Stimulated activated CD8-positive, alpha-beta memory T cell treated with anti-CD3 and anti-CD28 coated beads, Interleukin-12 subunit alpha, Interleukin-12 subunit beta, amount 100 ng/mL, for 4 hours (primary cell): Measurements from ENCODE around the gene SIPA1.
A peak's percentile ranks its signal among the peaks of the same experiment; 100 is the strongest.
"Not testable (repeated sequence)": the region's sequence is repeated elsewhere in the genome, so short reads cannot be mapped to it uniquely, and the experiment has no call there.

ENCODE experiments used
- DNase-seq: peaks from one replicate; pipeline ENCODE4 v3.0.0-alpha.2; 2020; ENCODE audit warnings: low read depth

The SIPA1 gene

DNA sequence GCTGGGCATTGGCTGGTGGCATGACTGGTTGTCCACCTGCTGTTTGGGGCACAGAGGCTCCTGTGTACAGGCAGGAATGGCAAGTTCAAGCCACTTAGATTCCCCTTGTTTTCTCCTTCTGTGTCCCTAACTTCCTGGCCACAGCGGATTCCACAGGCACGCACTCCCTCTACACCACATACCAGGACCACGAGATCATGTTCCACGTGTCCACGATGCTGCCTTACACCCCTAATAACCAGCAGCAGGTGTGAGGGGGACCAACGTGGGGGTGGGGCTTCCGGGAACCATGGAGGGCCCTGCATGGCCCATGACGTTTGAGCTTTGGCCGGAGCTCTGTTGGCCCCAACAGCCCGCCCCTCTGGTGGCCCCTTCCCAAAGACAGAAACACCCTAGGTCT is 7.8 kb downstream of the SIPA1 start:
- no peak for DNase-seq

- DNase-seq: no peak
These were observed 8.5 kb downstream of the SIPA1 start for GRCh38 chr11:65646288-65646957.

- DNase-seq: no peak
These were observed 9.2 kb downstream of the SIPA1 start for GRCh38 chr11:65646958-65647701.

- no peak for DNase-seq
These were observed 11.1 kb downstream of the SIPA1 start for GRCh38 chr11:65648997-65649493.

DNA sequence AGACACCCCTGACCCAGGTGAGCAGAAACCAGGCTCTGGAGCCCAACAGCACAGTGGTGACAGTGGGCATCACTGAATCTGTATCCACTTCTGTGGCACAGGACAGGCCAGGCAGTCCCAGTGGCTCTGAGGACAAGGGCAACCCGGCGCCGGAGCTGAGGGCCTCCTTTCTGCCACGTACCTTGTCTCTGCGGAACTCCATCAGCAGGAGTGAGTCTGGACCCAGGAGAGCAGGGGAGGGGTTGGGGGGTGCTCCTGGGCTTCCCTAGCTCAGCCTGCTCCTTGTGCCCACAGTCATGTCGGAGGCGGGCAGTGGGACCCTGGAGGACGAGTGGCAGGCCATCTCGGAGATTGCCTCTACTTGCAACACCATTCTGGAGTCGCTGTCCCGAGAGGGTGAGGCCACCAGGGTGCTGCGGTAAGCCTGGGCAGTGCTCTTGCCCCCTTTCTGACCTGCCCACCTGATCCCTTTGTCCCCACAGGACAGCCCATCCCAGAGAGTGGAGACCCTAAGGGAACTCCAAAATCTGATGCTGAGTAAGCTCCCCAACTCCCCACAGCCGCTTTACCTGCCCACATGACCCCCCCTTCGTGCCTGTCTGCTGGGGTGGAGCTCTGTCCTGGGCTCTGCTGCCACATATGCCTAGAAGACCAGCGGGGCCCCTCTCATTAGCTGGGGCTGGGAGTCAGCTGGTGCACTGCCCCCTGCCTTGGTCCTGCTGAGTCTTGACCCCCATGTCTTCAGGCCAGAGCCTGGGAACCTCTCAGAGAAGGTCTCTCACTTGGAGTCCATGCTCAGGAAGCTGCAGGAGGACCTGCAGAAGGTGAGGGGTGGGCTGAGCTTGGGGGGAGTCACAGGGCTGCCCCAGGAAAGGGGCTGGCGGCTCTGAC is 12.0 kb downstream of the SIPA1 start:
- DNase-seq: no peak

DNA sequence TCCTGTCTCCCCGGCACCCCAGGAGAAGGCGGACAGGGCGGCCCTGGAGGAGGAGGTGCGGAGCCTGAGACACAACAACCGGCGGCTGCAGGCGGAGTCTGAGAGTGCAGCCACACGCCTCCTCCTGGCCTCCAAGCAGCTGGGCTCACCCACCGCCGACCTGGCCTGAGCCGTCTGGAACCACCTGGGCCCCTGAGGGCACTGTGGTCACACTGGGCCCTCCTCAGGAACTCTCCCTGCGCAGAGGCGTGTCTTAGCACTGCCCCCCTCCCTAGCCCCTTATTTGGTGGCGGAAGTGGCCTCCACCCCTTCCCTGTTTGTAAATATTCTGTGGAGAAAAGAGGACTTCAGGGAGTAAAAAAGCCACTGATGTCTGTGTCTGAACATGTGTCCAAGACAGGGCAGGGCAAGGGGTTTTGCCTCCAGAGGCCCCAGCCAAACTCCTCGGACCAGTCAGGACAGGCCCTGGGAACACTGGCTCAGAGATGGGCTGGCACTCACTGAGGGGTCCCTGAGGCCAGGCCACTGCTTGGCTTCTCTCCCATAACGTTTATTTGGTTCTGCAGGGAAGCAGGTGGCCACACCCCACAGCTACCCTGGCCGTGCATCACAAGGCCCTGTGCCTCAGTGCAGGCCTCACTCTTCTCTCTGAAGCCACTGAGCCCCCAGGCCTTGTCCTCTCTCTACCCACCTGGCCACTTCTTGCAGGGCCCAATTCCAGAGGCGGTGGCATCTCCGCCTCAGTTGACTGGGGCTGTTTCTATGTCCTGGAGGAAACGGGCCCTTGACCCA is 12.8 kb downstream of the SIPA1 start:
- no peak for DNase-seq

GRCh38 chr11:65651339-65651588 is 13.4 kb downstream of the SIPA1 start:
- no peak for DNase-seq

DNA sequence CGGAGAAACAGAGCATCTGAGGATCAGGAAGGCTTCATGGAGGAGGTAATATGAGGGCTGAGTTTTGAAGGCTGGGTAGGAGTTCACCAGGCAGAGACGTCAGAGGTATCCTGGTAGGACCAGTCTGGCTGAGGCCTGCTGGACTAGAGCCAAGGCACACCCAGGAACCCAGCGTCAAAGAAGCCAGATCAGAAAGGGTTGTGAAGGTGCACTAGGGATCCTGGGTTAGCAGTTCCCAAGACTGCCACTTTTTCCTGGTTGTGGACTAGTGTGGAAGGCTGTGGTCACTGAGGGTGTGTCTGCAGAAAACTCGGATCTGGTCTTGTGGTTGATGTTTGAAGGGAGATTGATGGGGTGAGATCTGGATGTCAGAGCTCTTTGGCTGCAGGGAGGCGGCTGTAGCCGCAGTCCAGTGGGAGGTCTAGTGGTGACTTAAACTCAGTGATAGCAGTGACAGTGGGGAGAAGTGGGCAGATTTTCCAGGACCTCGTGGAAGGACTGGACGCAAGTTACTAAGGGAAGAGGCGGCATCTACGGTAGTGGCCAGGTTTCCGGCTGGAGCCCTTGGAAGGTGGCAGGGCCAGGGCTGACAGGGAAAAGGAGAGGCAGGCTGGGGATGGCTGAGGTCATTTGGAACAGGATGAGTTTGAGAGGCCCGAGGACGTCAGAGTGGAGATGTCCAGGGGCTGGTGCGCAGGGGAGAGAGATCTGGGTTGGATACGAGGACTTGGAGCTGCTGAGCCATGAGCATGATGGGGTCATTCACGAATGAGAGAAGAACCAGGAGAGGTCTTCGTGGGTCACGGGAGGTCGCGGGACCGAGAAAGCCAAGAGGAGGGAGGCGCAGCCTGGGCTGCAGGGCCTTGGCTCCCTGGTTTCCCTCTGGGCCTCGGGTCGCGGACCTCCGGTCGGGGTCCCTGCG is 13.9 kb downstream of the SIPA1 start:
- no peak for DNase-seq

GRCh38 chr11:65652511-65653228 is 14.8 kb downstream of the SIPA1 start:
- DNase-seq: peak; percentile 98

DNA sequence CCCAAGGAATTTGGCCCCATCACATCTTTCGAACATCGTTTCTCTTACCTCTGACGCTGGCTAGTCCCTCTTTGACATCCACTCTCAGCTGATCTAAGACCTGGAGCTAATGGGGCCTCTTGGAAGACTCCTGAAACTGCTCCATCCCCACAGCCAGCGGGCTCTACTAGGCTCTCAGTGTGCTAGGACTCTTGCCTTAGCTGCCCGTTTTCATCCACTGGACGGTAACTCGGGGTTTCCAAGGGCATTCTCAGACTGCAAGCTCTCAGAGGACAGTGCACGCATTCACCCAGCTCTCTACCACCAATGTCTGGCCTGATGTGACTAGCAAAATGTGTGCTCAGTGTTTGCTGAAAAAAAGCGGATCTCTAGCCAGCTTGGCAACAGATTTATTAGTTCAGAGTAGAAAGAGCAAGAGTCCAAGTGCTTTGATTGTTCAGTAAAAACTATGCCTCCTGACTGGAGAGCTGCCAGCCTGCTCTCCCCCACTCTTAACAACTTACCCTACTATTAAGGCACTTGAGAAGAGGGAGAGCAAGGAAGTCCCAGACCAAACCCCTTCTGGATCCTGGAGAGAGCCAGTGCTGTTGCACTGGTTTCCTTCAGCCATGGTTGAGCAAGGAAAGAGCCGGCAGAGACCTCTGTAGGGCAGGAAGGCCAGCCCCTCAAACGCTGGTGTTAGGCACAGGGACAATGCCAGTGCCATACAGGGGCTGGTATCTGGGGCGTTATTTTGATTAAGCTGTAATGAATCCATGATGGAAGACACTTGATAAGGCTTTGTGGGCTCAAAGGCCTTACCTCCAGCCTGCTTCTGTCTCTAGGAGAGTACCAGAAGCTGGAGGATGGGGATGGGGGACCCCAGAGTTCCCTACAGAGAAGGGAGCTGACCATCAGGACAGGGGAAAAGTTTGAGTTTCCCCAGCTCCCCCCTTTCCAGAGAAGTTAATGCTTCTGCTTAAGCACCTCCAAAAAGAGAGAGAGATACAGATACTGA is 15.6 kb downstream of the SIPA1 start:
- DNase-seq: no peak

DNA sequence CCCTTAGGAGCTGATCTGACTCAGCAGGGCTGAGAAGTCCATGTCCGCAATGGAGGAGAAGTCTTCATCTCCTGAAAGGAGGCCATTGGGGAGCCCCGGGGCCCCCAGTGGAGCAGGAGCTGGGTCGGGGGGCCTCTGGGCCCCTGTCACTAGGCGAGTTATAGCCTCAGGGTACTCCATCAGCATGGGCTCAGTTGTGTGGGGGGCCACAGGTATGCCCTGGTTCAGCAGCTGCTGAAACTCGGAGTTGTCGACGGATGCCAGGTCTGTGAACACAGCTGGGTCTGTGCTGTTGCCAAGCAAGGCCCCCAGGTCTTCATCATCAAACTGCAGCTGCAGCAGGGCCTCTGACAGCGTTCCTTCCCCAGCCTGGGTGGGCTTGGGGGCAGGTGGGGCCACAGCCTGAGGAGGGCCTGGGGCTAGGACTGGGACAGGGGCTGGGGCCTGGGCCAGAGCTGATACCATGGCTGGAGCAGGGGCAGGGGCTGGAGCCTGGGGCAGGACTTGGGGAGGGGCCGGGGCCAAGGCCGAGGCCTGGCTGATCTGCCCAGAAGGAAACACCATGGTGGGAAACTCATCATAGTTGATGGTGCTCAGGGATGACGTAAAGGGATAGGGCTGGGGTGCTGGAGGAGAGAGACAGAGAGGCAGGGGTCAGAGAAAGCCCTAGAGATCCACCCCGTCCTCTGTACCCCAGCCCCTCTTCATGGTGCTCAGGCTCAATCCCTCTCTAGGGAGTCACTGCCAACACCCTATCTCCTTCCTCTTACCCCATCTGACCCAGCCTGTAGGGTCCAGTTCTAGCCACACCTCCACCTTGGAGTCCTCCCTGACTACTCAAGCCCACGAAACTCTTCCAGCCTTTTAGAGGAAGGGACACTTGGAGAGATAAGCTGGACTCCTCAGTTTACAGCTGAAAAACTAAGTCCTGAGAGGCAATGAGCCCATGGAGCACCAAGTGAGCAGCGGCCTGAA is 16.8 kb downstream of the SIPA1 start:
- DNase-seq: no peak

DNA sequence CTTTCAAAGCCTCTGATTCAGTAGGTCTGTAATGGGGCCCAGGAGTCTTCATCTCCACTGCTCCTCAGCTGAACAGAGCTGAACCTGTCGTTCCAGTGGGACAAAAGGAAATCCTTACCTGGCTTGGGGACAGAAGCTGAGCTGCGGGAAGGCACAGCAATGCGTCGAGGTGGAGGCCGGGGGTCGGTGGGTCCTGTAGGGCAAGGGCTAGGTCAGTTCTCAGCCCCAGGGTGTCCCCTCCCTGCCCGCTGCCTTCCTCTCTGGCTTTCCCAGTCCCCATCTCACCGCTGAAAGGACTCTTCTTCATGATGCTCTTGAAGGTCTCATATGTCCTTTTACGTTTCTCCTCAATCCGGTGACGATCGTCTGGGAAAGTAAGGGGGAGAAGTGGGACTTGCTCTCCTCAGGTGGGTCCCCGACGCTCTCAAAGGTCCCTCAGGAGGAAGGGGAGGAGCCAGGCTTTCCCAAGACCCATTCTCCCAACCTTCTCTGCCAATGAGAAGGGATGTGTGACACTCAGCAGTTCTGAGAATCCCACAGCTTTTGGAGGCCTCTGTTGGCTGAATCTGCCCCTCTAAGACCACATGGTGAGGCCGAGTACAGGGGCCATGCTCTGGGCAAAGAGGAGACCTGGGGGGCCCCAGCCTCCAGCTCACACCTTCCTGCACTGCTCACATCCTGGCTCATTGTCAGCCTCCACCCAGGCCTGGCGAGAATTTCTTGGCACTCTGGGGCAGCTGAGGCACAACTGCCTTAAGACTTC is 17.9 kb downstream of the SIPA1 start:
- DNase-seq: no peak

GRCh38 chr11:65657426-65657825 is 19.5 kb downstream of the SIPA1 start:
- DNase-seq: no peak

DNA sequence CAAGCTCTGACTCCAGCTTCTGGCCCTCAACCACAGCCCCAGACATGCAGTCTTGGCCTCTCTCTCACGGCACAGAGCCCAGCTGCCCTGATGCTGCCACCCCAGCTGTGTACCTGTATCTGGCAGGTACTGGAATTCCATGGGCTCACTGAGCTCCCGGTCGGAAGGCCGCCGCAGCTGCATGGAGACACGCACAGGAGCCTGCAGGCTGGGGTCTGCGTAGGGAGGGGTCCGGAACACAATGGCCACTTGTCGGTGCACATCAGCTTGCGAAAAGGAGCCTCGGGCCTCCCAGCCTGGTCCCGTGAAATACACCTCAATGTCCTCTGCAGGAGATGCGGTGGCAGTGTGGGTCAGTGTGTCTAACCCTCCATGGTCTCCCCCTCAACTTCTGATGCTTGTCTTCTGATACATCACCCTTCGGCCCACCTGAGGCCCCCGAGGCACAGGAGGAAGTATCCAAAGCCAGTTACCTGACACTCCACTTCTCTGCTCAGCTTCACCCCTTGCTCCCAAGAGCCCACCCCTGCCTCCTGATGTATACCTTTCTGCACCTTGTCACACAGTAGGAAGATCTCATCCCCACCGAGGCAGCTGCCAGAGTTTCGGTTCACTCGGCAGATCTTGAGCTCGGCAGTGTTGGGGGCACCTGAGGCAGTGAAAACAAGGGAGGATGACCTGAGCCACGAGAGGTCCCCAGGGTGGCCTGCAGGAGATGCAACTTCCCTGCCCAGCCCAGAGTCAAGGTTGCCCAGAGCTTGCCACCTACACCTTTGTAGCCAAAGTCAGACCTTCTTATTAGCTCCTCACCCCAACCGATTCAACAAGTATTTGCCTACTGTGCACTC is 20.5 kb downstream of the SIPA1 start:
- no peak for DNase-seq

DNA sequence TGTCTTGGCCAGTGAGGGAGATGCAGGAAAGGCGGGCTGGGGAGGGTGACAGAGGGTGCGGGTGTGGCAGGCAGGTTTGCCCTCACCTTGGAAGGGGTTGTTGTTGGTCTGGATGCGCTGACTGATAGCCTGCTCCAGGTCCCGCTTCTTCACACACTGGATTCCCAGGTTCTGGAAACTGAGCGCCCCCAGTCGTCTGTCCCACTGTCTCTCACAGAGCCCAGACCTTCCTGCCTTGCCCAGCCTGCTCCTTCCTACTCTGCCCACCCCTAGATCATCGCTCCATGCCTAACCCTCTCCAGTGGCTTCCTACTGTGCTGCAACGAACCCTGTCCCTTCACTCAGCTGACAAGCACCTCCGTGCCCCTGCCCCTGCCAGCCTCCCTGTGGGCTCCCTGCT is 22.1 kb downstream of the SIPA1 start:
- no peak for DNase-seq

DNA sequence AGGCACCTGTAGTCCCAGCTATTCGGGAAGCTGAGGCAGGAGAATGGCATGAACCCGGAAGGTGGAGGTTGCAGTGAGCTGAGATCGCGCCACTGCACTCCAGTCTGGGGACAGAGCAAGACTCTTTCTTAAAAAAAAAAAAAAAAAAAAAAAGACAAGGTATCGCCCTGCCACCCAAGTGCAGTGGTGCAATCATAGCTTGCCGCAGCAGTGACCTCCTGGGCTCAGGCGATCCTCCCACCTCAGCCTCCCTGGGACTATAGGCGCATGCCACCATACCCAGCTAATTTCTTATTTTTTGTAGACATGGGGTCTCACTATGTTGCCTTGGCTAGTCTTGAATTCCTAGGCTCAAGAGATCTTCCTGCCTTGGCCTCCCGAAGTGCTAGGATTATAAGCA is 23.0 kb downstream of the SIPA1 start:
- not testable (repeated sequence) for DNase-seq
